Measurements from ENCODE around the gene DENND4A. TPM values are rescaled to one million over a fixed set of nuclear protein-coding genes. Genes with fewer than 3 reads are reported as not detected.

Gene DENND4A
- total RNA-seq, 1 experiment from 2014 or later: 62.4 TPM

DNA sequence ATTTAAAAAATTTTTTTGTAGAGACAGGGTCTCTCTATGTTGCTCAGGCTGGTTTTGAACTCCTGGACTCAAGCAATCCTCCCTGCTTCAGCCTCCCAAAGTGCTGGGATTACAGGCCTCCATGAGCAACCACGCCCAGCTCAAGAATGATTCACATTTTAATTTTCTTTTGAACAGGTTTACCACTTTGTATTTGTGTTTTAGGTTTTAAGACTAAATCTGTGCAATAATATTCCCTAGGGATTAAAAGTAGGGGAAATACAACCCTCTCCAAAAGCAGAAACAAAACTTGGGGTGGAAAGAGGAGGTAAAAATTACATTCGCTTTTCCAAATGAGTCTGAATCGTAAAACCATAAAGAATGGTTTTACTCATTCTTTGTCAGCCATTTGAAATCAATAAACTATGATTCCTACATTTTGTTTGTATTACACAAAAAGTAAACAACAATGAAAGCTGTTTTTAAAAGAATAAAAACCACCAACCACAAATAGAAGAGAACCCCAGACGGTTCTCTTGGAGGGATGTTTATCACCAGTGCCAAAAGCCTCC, 132.5 kb downstream of the DENND4A start:
- no peaks in the 10 kb centered on the region for H4K20me1 ChIP-seq (ENCODE audit: insufficient read depth, low read depth, low read length)
- no peaks in the 10 kb centered on the region for H3K27me3 ChIP-seq (ENCODE audit: low read length)
- H2AFZ ChIP-seq (ENCODE audit: low read length): no peak overlapping the region

DNA sequence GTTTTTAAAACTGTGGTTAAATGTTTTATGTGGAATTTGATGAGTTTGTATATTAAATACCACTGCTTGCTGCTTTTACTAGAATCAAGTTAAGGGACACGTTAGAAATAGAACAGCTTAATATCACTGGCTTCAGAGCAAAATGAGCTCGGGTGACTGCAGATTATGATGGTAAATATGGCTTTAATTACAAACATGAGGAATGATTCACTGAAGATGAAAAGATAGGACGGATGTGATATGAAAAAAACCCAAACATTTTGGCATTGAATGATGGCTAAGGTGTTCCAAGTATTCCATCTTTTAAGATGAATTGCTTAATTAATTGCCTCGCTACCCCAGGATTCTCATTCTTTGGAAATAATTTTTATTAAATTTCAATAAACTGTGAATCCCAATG, 136.6 kb downstream of the DENND4A start:
- H3K9ac ChIP-seq (ENCODE audit: low read length): no peak overlapping the region
- no peak overlapping the region for H3K4me2 ChIP-seq (ENCODE audit: low read depth, low read length, poor library complexity, severe bottlenecking)
- DNase-seq: no peak
- no peaks in the 10 kb centered on the region for H3K79me2 ChIP-seq (ENCODE audit: low read length)
- no peak overlapping the region for H2AFZ ChIP-seq (ENCODE audit: low read length)
- no peak overlapping the region for H3K4me3 ChIP-seq (ENCODE audit: low read length)
- peaks cover 35% of the 10 kb centered on the region; the same call in 1 of the 2 replicates for H3K36me3 ChIP-seq (ENCODE audit: insufficient read depth, low read length)
- no peaks in the 10 kb centered on the region for H4K20me1 ChIP-seq (ENCODE audit: insufficient read depth, low read depth, low read length)
- H3K27ac ChIP-seq (ENCODE audit: low read length): no peak overlapping the region
- H3K4me1 ChIP-seq (ENCODE audit: low read length): no peaks in the 10 kb centered on the region
- no peaks in the 10 kb centered on the region for H3K9me3 ChIP-seq (ENCODE audit: low read length)
- no peaks in the 10 kb centered on the region for H3K9me2 ChIP-seq (replicated peaks; ENCODE audit: insufficient read depth, low read length)
- no peaks in the 10 kb centered on the region for H3K27me3 ChIP-seq (ENCODE audit: low read length)

More for the DNA sequence above, 132.5 kb downstream of the DENND4A start:
- no peaks in the 10 kb centered on the region for H3K9me3 ChIP-seq (ENCODE audit: low read length)
- peaks cover 28% of the 10 kb centered on the region; the same call in 1 of the 2 replicates for H3K36me3 ChIP-seq (ENCODE audit: insufficient read depth, low read length)
- H3K27ac ChIP-seq (ENCODE audit: low read length): no peak overlapping the region
- H3K79me2 ChIP-seq (ENCODE audit: low read length): no peaks in the 10 kb centered on the region; the same call in 1 of the 2 replicates
- no peak overlapping the region for H3K4me3 ChIP-seq (ENCODE audit: low read length)
- peaks cover 32% of the 10 kb centered on the region for H3K4me1 ChIP-seq (ENCODE audit: low read length)
- DNase-seq: no peak
- H3K4me2 ChIP-seq (ENCODE audit: low read depth, low read length, poor library complexity, severe bottlenecking): no peak overlapping the region
- H3K9me2 ChIP-seq (replicated peaks; ENCODE audit: insufficient read depth, low read length): no peaks in the 10 kb centered on the region
- no peak overlapping the region for H3K9ac ChIP-seq (ENCODE audit: low read length)

DNA sequence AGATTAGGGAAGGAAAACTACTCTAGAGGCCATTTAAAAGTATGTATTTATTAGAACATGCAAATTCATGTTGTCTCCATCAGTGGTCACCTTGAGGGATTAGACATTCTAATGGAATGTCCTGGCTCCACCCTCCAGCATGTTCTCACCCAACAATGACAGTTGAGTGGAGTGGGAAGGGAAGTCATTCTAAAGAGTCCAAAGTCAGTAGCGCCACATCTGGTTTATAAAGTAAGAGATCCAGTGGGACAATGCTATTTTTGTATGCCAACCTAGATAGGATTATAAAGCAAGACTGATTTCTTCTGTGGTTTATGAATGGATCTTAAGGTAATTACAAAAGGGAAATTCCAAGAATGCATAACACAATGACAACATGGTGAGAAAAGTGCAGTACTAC, 137.1 kb downstream of the DENND4A start:
- Histone ChIP-seq H3K4me2 (ENCODE audit: low read depth, low read length, poor library complexity, severe bottlenecking) (no peak overlapping the region), H3K4me1 (ENCODE audit: low read length) (no peaks in the 10 kb centered on the region), H2AFZ (ENCODE audit: low read length) (no peak overlapping the region), H3K9ac (ENCODE audit: low read length) (no peak overlapping the region), H3K27ac (ENCODE audit: low read length) (no peak overlapping the region), H3K9me3 (ENCODE audit: low read length) (no peaks in the 10 kb centered on the region), H3K4me3 (ENCODE audit: low read length) (no peak overlapping the region), H3K36me3 (ENCODE audit: insufficient read depth, low read length) (peaks cover 35% of the 10 kb centered on the region; the same call in 1 of the 2 replicates), H4K20me1 (ENCODE audit: insufficient read depth, low read depth, low read length) (no peaks in the 10 kb centered on the region), H3K9me2 (replicated peaks; ENCODE audit: insufficient read depth, low read length) (no peaks in the 10 kb centered on the region), H3K27me3 (ENCODE audit: low read length) (no peaks in the 10 kb centered on the region), H3K79me2 (ENCODE audit: low read length) (no peaks in the 10 kb centered on the region)
- no peak for DNase-seq

DNA sequence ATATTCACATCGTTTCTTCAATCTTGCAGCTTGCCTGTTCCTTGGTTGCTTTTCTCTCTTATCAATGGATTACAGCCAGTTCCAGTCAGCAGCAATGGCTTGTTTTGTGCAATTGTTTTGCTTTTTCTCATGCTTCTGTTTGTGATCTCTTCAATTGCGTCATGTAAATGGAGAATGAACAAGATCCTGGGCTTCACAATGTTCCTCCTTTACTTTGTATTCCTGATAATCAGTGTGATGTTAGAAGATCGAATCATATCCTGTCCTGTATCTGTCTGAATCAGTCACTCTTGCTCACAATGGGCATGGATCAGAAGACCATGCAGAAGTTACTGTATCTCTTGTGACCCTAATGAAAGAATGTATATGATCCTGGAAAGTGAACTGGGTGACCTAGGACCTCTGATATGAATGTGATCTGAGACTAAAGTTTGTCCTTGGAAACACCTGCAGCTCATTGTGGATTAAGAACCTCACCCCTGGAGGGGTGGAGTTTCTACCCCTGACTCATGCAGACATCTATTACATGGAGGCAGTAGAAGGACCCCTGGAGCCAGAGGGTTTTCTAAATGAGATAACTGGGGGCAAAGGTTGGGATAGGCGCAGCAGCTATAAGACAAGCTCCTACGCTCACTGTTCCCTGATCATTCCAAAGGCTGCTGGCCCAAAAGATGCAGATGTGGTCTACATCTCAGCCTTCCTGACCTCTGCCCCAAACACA, 138.1 kb downstream of the DENND4A start:
- H3K9me3 ChIP-seq (ENCODE audit: low read length): no peaks in the 10 kb centered on the region
- DNase-seq: no peak
- no peak overlapping the region for H2AFZ ChIP-seq (ENCODE audit: low read length)
- H3K9me2 ChIP-seq (replicated peaks; ENCODE audit: insufficient read depth, low read length): no peaks in the 10 kb centered on the region
- H3K4me3 ChIP-seq (ENCODE audit: low read length): no peak overlapping the region
- H3K27me3 ChIP-seq (ENCODE audit: low read length): no peaks in the 10 kb centered on the region
- no peak overlapping the region for H3K4me2 ChIP-seq (ENCODE audit: low read depth, low read length, poor library complexity, severe bottlenecking)
- H4K20me1 ChIP-seq (ENCODE audit: insufficient read depth, low read depth, low read length): no peaks in the 10 kb centered on the region
- H3K79me2 ChIP-seq (ENCODE audit: low read length): no peaks in the 10 kb centered on the region
- no peak overlapping the region for H3K27ac ChIP-seq (ENCODE audit: low read length)
- no peak overlapping the region for H3K9ac ChIP-seq (ENCODE audit: low read length)
- H3K4me1 ChIP-seq (ENCODE audit: low read length): no peaks in the 10 kb centered on the region
- peaks cover 35% of the 10 kb centered on the region; the same call in 1 of the 2 replicates for H3K36me3 ChIP-seq (ENCODE audit: insufficient read depth, low read length)

DNA sequence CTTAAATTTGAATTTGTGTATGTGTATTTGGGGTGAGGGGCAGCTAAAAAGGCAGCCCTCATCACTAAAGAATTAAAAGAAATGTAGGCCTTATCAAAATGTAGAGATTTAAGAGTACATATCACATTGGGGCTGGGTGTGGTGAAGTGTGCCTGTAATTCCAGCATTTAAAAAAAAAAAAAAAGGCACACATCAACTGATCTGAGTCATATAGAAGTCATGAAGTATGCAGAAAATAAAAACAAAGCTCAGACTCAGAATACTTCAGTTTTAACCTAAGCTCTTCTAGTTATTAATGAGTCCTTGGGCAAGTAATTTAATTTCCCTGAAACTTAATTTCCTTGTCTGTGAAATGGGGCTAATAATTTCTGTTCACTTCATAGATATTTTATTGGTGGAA, 138.8 kb downstream of the DENND4A start:
- H3K4me3 ChIP-seq (ENCODE audit: low read length): no peak overlapping the region
- H3K27me3 ChIP-seq (ENCODE audit: low read length): no peaks in the 10 kb centered on the region
- no peaks in the 10 kb centered on the region for H3K79me2 ChIP-seq (ENCODE audit: low read length)
- H3K27ac ChIP-seq (ENCODE audit: low read length): no peak overlapping the region
- H3K9ac ChIP-seq (ENCODE audit: low read length): no peak overlapping the region
- no peak overlapping the region for H3K4me2 ChIP-seq (ENCODE audit: low read depth, low read length, poor library complexity, severe bottlenecking)
- no peaks in the 10 kb centered on the region for H3K9me3 ChIP-seq (ENCODE audit: low read length)
- no peak for DNase-seq
- H3K9me2 ChIP-seq (replicated peaks; ENCODE audit: insufficient read depth, low read length): no peaks in the 10 kb centered on the region
- peaks cover 35% of the 10 kb centered on the region; the same call in 1 of the 2 replicates for H3K36me3 ChIP-seq (ENCODE audit: insufficient read depth, low read length)
- H4K20me1 ChIP-seq (ENCODE audit: insufficient read depth, low read depth, low read length): no peaks in the 10 kb centered on the region
- H3K4me1 ChIP-seq (ENCODE audit: low read length): no peaks in the 10 kb centered on the region
- no peak overlapping the region for H2AFZ ChIP-seq (ENCODE audit: low read length)

DNA sequence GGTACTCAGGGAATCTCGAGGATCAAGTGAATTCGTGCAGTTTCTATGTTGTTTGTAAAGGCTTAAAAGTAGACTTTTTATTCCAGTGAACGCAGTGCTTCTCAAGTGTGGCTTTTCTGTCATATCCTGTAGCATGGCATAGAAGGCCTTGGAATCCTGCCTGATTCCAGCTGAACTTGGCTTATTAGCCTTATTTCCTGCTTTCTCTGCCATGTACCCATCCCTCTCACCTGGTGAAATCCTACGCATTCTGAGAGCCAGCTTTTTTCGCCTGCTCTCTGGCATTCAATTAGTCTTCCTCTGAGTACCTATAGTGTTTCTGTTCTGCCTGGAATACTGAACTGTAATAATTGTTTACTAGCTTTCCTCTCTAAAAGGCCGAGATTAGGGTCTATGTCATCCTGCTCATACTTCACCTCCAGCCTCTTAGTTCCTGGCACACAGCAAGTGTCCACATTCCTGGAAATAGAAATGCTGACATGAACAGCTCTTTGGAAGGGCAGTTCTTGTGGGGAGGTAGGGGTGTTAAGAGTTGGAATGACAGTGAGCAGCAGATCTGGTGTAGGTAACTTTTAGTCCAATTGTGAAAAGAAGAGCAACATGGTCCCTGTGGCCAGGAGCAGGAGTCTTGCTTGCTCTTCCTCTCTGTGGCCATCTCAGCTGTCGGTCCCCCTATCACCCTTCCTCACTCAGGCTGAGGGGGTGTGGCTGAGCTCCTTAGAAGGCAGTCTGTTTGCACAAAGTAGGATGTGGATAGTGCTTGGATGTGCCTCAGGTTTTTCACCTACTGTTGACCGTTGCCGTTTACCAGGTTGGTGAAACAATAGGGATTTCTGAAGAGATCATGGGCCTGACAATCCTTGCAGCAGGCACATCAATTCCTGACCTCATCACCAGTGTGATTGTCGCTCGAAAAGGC, 140.0 kb downstream of the DENND4A start:
- no peak for DNase-seq
- Histone ChIP-seq H3K79me2 (ENCODE audit: low read length) (no peaks in the 10 kb centered on the region), H3K9me3 (ENCODE audit: low read length) (no peaks in the 10 kb centered on the region), H3K9me2 (replicated peaks; ENCODE audit: insufficient read depth, low read length) (no peaks in the 10 kb centered on the region), H3K4me2 (ENCODE audit: low read depth, low read length, poor library complexity, severe bottlenecking) (no peak overlapping the region), H2AFZ (ENCODE audit: low read length) (no peak overlapping the region), H3K27ac (ENCODE audit: low read length) (no peak overlapping the region), H3K36me3 (ENCODE audit: insufficient read depth, low read length) (peaks cover 35% of the 10 kb centered on the region; the same call in 1 of the 2 replicates), H3K4me1 (ENCODE audit: low read length) (no peaks in the 10 kb centered on the region), H4K20me1 (ENCODE audit: insufficient read depth, low read depth, low read length) (no peaks in the 10 kb centered on the region), H3K27me3 (ENCODE audit: low read length) (no peaks in the 10 kb centered on the region), H3K4me3 (ENCODE audit: low read length) (no peak overlapping the region), H3K9ac (ENCODE audit: low read length) (no peak overlapping the region)

DNA sequence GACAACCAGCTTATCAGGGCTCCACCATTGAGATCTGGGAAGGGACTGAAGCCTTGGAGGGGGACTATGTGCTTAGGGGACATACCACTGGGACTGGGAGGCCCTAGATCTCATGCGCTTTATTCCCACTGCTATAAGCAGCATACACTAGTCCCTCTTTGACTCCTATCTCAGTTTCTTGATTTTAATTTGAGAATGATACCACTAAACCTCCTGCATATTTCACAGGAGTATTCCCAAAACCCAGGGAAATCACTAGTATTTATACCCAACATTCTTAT, 141.1 kb downstream of the DENND4A start:
- Histone ChIP-seq H3K27ac (ENCODE audit: low read length) (no peak overlapping the region), H3K9ac (ENCODE audit: low read length) (no peak overlapping the region), H3K79me2 (ENCODE audit: low read length) (no peaks in the 10 kb centered on the region), H3K4me1 (ENCODE audit: low read length) (no peaks in the 10 kb centered on the region), H3K4me2 (ENCODE audit: low read depth, low read length, poor library complexity, severe bottlenecking) (no peak overlapping the region), H3K27me3 (ENCODE audit: low read length) (no peaks in the 10 kb centered on the region), H3K36me3 (ENCODE audit: insufficient read depth, low read length) (peaks cover 29% of the 10 kb centered on the region; the same call in 1 of the 2 replicates), H3K9me3 (ENCODE audit: low read length) (no peaks in the 10 kb centered on the region), H2AFZ (ENCODE audit: low read length) (no peak overlapping the region), H4K20me1 (ENCODE audit: insufficient read depth, low read depth, low read length) (no peaks in the 10 kb centered on the region), H3K9me2 (replicated peaks; ENCODE audit: insufficient read depth, low read length) (no peaks in the 10 kb centered on the region), H3K4me3 (ENCODE audit: low read length) (no peak overlapping the region)
- no peak for DNase-seq
